MM.1S (cell line): ENCODE data around the gene PFKFB1.
"Not testable (repeated sequence)": the region's sequence is repeated elsewhere in the genome, so short reads cannot be mapped to it uniquely, and the experiment has no call there.

Experiments
- CTCF ChIP-seq: fragments of 300-600 bp; sonication (generic); IDR thresholded peaks from 2 replicates; pipeline ENCODE4 v1.5.1; 2016; ENCODE audit warnings: antibody characterized with exemption, low read length, mixed read lengths
- EZH2 ChIP-seq: fragments of 300-600 bp; sonication (generic); optimal IDR thresholded peaks from 2 replicates; pipeline ENCODE3; 2017; ENCODE audit warnings: low read depth, mild to moderate bottlenecking, antibody characterized with exemption, low read length, mixed read lengths
- EZH2phosphoT487 ChIP-seq: fragments of 300-600 bp; sonication (generic); IDR thresholded peaks from 2 replicates; pipeline ENCODE4 v1.6.1; 2018; ENCODE audit warnings: antibody characterized with exemption, low read length

GRCh38 chrX:54983306-54983705 lies 10.7 kb downstream of the PFKFB1 start:
- not testable (repeated sequence) for TF ChIP-seq CTCF, EZH2, EZH2phosphoT487
